ENCODE data around the gene GRIP2. TPM values are rescaled to one million over a fixed set of nuclear protein-coding genes. Genes with fewer than 3 reads are reported as not detected.
A peak's percentile ranks its signal among the peaks of the same experiment; 100 is the strongest.

GRIP2 gene
- total RNA-seq, 1 donor from 2014 or later, result not detected

- Histone ChIP-seq H3K27me3 (no peaks in the 10 kb centered on the region), H3K79me2 (ENCODE audit: low read depth) (no peaks in the 10 kb centered on the region), H3K9ac (no peak overlapping the region), H2AFZ (replicated peaks) (no peak overlapping the region), H3K4me2 (no peak overlapping the region), H3K36me3 (no peaks in the 10 kb centered on the region), H3K27ac (no peak overlapping the region), H3F3A (ENCODE audit: low read depth) (no peaks in the 10 kb centered on the region), H3K4me3 (no peak overlapping the region), H3K9me3 (ENCODE audit: low read depth) (no peaks in the 10 kb centered on the region), H4K20me1 (ENCODE audit: low read depth) (no peaks in the 10 kb centered on the region), H3K4me1 (peaks cover 10% of the 10 kb centered on the region)
- Mint-ChIP-seq H3K4me3 (peak overlapping the region; percentile 33), H3K27ac (no peak overlapping the region), H3K36me3 (peaks cover 9% of the 10 kb centered on the region), H3K4me1 (peaks cover 55% of the 10 kb centered on the region), H3K27me3 (ENCODE audit: insufficient read depth, low read depth) (peaks cover 5% of the 10 kb centered on the region), H3K9me3 (no peaks in the 10 kb centered on the region)
- DNase-seq (ENCODE audit: low spot score), result no peak
- TF ChIP-seq EZH2 (IDR thresholded peaks at IDR 0.05), result no peak
- TF ChIP-seq CTCF (IDR thresholded peaks at IDR 0.05), result no peak
- no peak for TF ChIP-seq EZH2phosphoT487 (IDR thresholded peaks at IDR 0.05)
Observed at GRCh38 chr3:14454639-14455310, 85.4 kb downstream of the GRIP2 start.

- Histone ChIP-seq H4K20me1 (ENCODE audit: low read depth) (no peaks in the 10 kb centered on the region), H3K27ac (no peak overlapping the region), H3K4me3 (no peak overlapping the region), H3K9me3 (ENCODE audit: low read depth) (no peaks in the 10 kb centered on the region), H2AFZ (replicated peaks) (no peak overlapping the region), H3K9ac (no peak overlapping the region), H3K36me3 (no peaks in the 10 kb centered on the region), H3F3A (ENCODE audit: low read depth) (no peaks in the 10 kb centered on the region), H3K4me1 (peaks cover 10% of the 10 kb centered on the region), H3K4me2 (no peak overlapping the region), H3K27me3 (no peaks in the 10 kb centered on the region), H3K79me2 (ENCODE audit: low read depth) (no peaks in the 10 kb centered on the region)
- H3K9me3 Mint-ChIP-seq, result no peaks in the 10 kb centered on the region
- H3K4me1 Mint-ChIP-seq, result peaks cover 54% of the 10 kb centered on the region
- H3K27ac Mint-ChIP-seq, result peak overlapping the region; percentile 67
- DNase-seq (ENCODE audit: low spot score), result no peak
- TF ChIP-seq EZH2phosphoT487 (IDR thresholded peaks at IDR 0.05) (no peak), EZH2 (IDR thresholded peaks at IDR 0.05) (no peak), CTCF (IDR thresholded peaks at IDR 0.05) (no peak)
- peaks cover 5% of the 10 kb centered on the region for H3K27me3 Mint-ChIP-seq (ENCODE audit: insufficient read depth, low read depth)
- H3K36me3 Mint-ChIP-seq, result peaks cover 10% of the 10 kb centered on the region
- no peak overlapping the region for H3K4me3 Mint-ChIP-seq
Observed at GRCh38 chr3:14453876-14454638, 86.1 kb downstream of the GRIP2 start.

DNA sequence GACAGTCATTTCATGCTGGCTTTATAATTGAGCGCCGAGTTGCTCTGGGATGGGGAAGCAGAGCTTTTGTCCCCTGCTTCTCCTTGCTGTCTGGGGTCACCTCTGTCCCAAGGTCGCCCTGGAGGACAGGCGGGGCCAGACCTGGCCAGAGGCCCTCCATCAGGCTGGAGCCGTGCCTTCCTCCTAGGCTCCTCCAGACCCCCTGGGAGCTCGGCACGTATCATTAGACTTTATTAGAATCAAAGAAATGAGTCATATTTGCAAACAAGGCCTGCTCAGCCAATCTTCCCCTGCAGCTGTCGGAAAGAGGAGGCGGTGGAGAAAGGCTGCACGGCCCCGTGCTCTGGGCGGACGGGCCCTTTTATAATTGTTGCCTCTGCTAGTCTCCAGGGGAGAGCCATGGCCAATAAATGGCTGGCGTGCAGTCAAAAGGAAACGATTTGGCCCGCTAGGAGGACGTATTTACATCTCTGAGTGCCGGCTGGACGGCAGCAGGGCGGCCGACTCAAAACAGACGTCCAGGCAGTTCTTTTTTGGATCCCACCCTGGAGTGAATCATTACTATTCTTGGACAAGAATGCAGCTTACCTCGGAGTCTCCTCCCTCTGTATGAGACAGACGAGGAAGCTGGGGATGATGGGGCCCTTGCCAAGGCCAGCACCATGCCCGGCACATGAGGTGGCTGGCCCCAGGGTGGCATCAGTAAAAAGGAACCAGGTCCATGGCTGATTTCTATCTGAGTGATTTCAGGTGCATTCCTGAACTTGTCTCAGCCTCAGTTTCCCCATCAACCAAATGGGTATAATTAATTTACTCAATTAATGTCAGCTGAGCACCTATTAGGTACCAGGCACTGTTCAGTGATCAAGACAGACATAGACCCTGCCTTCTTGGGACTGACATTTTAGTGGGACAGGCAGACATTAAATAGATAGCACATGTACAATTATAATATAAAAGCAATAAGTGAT, 87.1 kb downstream of the GRIP2 start:
- no peaks in the 10 kb centered on the region for H3F3A ChIP-seq (ENCODE audit: low read depth)
- no peak overlapping the region for H3K4me2 ChIP-seq
- no peaks in the 10 kb centered on the region for H3K9me3 ChIP-seq (ENCODE audit: low read depth)
- Mint-ChIP-seq H3K27me3 (ENCODE audit: insufficient read depth, low read depth) (peaks cover 5% of the 10 kb centered on the region), H3K4me3 (peak overlapping the region; percentile 53), H3K4me1 (peaks cover 44% of the 10 kb centered on the region), H3K27ac (peak overlapping the region; percentile 81), H3K36me3 (peaks cover 17% of the 10 kb centered on the region), H3K9me3 (no peaks in the 10 kb centered on the region)
- H3K4me1 ChIP-seq, result peaks cover 4% of the 10 kb centered on the region
- TF ChIP-seq EZH2phosphoT487 (IDR thresholded peaks at IDR 0.05), result no peak
- no peak for TF ChIP-seq EZH2 (IDR thresholded peaks at IDR 0.05)
- TF ChIP-seq CTCF (IDR thresholded peaks at IDR 0.05), result no peak
- H3K27me3 ChIP-seq, result no peaks in the 10 kb centered on the region
- no peak for DNase-seq (ENCODE audit: low spot score)
- no peak overlapping the region for H3K27ac ChIP-seq
- no peak overlapping the region for H3K9ac ChIP-seq
- no peak overlapping the region for H2AFZ ChIP-seq (replicated peaks)
- no peaks in the 10 kb centered on the region for H4K20me1 ChIP-seq (ENCODE audit: low read depth)
- H3K4me3 ChIP-seq, result no peak overlapping the region
- peaks cover under 1% of the 10 kb centered on the region for H3K36me3 ChIP-seq
- H3K79me2 ChIP-seq (ENCODE audit: low read depth), result no peaks in the 10 kb centered on the region
